Measurements from ENCODE around the gene SKIL. TPM values are rescaled to one million over a fixed set of nuclear protein-coding genes. Genes with fewer than 3 reads are reported as not detected.

The SKIL gene
- total RNA-seq, 6 experiments from 2014 or later: 14.1 to 29.1 (median 21.3) TPM

DNA sequence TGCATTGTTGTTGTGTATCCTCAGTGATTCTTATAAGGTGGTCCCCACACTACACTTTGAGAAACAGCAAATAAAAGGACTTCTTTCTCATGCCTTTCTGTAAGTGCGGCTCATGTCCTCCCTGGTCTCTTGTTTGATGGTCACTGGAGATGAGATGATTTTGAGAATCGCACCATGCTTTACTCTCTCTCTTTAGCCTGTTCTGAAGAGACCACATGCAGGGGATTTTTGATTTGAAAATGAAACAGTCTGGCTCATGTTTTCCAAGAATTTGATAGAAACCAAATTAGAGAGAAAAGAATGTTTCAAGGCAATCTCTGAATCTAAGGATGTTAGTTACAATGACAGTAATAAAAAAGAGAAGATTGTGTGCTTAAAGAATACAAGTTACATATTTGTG is 79.2 kb downstream of the SKIL start:
- Histone ChIP-seq H3K4me3 (no peak overlapping the region), H3K36me3 (no peaks in the 10 kb centered on the region), H3K9me3 (no peaks in the 10 kb centered on the region), H3K27me3 (no peaks in the 10 kb centered on the region), H3K27ac (no peak overlapping the region), H3K4me1 (no peaks in the 10 kb centered on the region)
- ATAC-seq (no peak), DNase-seq (no peak)
- no peak for TF ChIP-seq POLR2A (IDR thresholded peaks at IDR 0.05)
- TF ChIP-seq, protein P1, sequence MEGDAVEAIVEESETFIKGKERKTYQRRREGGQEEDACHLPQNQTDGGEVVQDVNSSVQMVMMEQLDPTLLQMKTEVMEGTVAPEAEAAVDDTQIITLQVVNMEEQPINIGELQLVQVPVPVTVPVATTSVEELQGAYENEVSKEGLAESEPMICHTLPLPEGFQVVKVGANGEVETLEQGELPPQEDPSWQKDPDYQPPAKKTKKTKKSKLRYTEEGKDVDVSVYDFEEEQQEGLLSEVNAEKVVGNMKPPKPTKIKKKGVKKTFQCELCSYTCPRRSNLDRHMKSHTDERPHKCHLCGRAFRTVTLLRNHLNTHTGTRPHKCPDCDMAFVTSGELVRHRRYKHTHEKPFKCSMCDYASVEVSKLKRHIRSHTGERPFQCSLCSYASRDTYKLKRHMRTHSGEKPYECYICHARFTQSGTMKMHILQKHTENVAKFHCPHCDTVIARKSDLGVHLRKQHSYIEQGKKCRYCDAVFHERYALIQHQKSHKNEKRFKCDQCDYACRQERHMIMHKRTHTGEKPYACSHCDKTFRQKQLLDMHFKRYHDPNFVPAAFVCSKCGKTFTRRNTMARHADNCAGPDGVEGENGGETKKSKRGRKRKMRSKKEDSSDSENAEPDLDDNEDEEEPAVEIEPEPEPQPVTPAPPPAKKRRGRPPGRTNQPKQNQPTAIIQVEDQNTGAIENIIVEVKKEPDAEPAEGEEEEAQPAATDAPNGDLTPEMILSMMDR (IDR thresholded peaks at IDR 0.05): no peak
- intact Hi-C loops (cut with DNase I): no loop called here
- 92% methylated on average over 2 of the region's 2 CpGs for WGBS (ENCODE audit: insufficient coverage, low coverage, low lambda C conversion rate, missing lambda C conversion rate)

DNA sequence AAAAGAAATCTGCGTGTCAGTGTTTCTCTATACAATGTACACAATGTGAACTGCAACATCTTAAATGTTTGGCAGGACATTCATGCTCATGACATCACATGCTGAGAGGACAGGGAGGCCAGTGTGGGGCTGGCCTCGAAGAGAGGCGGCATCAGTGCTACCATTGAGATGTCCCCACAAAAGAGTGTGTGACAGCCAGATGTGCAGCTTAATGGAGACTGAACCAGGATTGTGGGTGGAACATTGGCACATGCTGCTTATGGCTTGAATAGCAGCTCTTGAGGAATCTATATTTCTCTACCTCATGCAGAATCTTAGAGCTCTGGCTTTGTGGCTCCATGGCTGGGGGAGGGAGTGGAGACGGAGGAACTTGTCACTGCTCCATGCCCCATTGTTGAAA is 79.7 kb downstream of the SKIL start:
- Histone ChIP-seq H3K36me3 (no peaks in the 10 kb centered on the region), H3K27ac (no peak overlapping the region), H3K9me3 (no peaks in the 10 kb centered on the region), H3K4me3 (no peak overlapping the region), H3K4me1 (no peaks in the 10 kb centered on the region), H3K27me3 (no peaks in the 10 kb centered on the region)
- ATAC-seq: no peak
- intact Hi-C loops (cut with DNase I): no loop called here
- 93% methylated on average over 4 of the region's 4 CpGs for WGBS (ENCODE audit: insufficient coverage, low coverage, low lambda C conversion rate, missing lambda C conversion rate)
- no peak for TF ChIP-seq POLR2A (IDR thresholded peaks at IDR 0.05)
- TF ChIP-seq, protein P1 (IDR thresholded peaks at IDR 0.05): no peak
- DNase-seq: no peak

DNA sequence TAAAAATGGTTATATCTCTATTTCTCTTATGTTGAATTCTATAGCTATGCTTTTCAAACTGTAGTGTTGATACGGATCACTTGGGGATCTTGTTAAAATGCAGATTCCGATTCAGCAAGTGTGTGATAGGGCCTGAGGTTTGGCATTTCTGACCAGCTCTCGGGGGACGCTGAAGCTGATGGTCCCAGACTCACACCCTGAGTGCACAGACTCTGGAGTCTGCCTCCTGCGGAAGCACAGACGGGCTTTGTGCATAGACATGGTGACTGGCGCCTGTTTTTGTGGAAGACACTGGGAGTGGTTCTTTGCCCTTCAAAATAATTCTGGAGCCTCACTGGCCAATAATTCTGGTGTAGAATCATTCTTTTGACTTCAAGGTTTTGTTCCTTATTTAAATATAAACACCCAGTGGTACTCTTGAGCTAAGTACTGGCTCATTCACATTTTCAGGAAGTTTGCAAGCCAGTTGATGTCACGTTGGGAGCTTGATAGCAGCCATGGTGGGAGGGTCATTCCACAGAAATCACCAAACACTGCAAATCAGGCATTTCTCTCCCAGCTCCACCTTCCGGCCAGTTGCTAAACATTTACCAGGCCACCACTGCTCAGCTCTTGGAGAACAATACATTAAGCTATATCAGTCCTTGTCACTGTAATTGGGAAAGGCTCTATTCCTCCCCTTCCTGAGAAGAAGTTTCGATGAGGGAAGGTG is 80.3 kb downstream of the SKIL start:
- Histone ChIP-seq H3K4me3 (no peak overlapping the region), H3K27ac (no peak overlapping the region), H3K9me3 (no peaks in the 10 kb centered on the region), H3K27me3 (no peaks in the 10 kb centered on the region), H3K36me3 (no peaks in the 10 kb centered on the region), H3K4me1 (no peaks in the 10 kb centered on the region)
- 68% methylated on average over 5 of the region's 10 CpGs for WGBS (ENCODE audit: insufficient coverage, low coverage, low lambda C conversion rate, missing lambda C conversion rate)
- TF ChIP-seq, protein P1 (IDR thresholded peaks at IDR 0.05): no peak
- TF ChIP-seq POLR2A (IDR thresholded peaks at IDR 0.05): no peak
- peak in 2 of 4 donors; percentile 12 to 28 for ATAC-seq
- intact Hi-C loops (cut with DNase I): no loop called here
- no peak for DNase-seq

DNA sequence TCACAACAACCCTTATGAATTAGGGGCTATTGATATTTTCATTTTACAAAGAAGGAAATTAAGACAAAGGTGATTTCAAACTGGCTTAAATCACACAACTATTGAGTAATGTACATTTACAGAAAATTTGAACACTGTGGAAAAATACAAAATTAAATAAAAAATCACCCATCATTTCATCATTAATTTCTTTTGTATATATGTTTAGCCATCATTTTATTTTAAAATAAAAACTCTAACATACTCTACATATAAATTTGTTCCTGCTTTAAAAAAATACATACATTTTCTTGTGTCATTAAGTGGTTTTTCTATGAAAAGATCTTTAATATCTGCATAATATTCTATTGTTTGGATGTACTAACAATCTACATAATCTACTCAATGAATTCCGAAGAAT is 81.3 kb downstream of the SKIL start:
- H3K27me3 ChIP-seq: no peaks in the 10 kb centered on the region
- H3K4me1 ChIP-seq: no peaks in the 10 kb centered on the region
- DNase-seq (no peak), ATAC-seq (no peak)
- H3K4me3 ChIP-seq: no peak overlapping the region
- no peaks in the 10 kb centered on the region for H3K9me3 ChIP-seq
- no peak overlapping the region for H3K27ac ChIP-seq
- intact Hi-C loops (cut with DNase I): no loop called here
- H3K36me3 ChIP-seq: no peaks in the 10 kb centered on the region
- WGBS (ENCODE audit: insufficient coverage, low coverage, low lambda C conversion rate, missing lambda C conversion rate): 77% methylated on average over 1 of the region's 1 CpG
- TF ChIP-seq, protein P1 (IDR thresholded peaks at IDR 0.05): no peak
- TF ChIP-seq POLR2A (IDR thresholded peaks at IDR 0.05): no peak
